Activated T-cell treated with anti-CD3 and anti-CD28 coated beads, Interleukin-2, amount 50 U/mL, for 4 hours (primary cell): ENCODE measurements around the gene RBFOX1. TPM values are rescaled to one million over a fixed set of nuclear protein-coding genes. Genes with fewer than 3 reads are reported as not detected.

Experiments used
- ATAC-seq, 2 donors: fragments of 200-7000 bp; cut with Tn5 transposase; one replicate each; pipeline ENCODE4 v1.10.0; 2021
- DNase-seq: peaks from one replicate; pipeline ENCODE4 v3.0.0-alpha.2; 2020
- H3K27me3 Mint-ChIP-seq: one replicate; pipeline ENCODE4 v1.8.0; 2021; ENCODE audit warnings: low read depth, mixed read lengths
- H3K36me3 Mint-ChIP-seq: one replicate; pipeline ENCODE4 v1.8.0; 2022; ENCODE audit warnings: mixed read lengths; ENCODE audit not compliant: insufficient read depth
- H3K4me1 Mint-ChIP-seq: one replicate; pipeline ENCODE4 v1.8.0; 2021; ENCODE audit warnings: low read depth, mixed read lengths
- H3K4me3 Mint-ChIP-seq: one replicate; pipeline ENCODE4 v1.8.0; 2021; ENCODE audit warnings: mild to moderate bottlenecking, moderate library complexity, mixed read lengths
- H3K9me3 Mint-ChIP-seq: one replicate; pipeline ENCODE4 v1.8.0; 2021; ENCODE audit warnings: mixed read lengths
- total RNA-seq, 3 donors: library from RNA; stranded (reverse); gene quantifications; one replicate each; pipeline ENCODE4 v1.2.1, GENCODE V29; 2021

The RBFOX1 gene
- total RNA-seq, 3 donors from 2014 or later = not detected

DNA sequence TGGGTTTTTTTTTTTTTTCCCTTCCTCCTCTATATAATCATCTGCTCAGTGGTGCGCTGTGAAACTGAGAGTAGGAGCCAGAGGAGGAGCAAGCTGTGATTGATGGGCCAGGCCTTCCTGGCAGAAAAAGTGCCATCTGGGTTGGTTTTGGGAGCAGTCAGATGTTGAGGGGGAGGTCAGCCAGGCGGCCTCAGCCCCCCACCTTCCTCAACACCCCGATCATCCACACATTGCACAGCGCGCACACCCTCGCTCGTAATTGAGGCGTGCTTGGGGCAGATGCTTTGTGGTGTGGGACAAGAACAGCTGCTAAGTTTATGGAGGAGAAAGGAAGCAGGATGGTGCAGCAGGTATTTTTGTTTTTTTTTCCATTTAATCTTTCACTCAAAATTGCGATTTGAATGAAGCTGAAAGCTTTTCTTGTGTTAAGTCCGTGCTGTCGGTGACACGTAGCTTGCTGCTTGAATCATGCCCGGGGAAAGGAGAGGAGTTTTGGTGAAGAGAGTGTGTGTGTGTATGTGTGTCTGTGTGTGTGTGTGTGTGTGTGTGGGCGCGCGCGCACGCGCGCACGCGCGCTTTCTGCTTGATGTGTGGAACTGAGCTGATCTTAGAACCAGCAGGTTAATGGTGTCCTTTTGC, 177.4 kb downstream of the RBFOX1 start:
- no peaks in the 10 kb centered on the region for H3K27me3 Mint-ChIP-seq
- H3K9me3 Mint-ChIP-seq = peaks cover 21% of the 10 kb centered on the region
- no peak for DNase-seq
- H3K4me1 Mint-ChIP-seq = no peaks in the 10 kb centered on the region
- no peak for ATAC-seq
- H3K4me3 Mint-ChIP-seq = no peak overlapping the region
- H3K36me3 Mint-ChIP-seq = no peaks in the 10 kb centered on the region

DNA sequence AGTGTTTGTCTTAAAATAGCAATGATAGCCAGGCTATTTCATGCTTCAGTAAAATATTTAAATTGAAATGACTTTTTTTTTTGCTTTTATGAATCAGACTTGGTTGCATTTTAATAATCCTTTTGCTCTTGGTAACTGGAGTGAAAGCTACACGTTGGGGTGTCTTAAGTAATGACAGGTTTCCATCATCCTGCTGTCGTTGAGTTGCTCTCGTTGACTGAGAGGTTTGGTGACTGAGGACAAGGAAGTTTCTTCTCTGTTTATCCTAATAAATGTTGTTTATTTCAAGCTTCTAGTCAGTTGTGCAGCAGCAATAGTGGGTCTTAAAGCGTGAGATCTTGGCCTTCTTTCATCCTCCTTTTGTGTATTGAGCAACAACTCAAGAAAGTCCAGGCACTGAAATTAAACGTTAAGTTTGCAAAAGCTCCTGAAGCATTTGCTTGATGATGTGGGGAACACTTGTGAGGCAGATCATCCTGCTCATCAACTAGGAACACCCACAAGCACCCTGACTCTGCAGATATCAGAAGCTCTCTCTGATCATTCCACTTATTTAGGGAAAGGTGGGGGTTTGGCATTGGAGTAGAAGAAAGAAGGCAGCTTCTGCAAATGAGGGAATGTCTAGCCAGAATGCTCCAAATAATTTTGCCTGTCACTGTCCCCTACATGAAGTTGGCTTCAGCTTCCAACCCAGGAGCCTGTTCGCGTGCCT, 179.1 kb downstream of the RBFOX1 start:
- Mint-ChIP-seq H3K27me3 (no peaks in the 10 kb centered on the region), H3K4me3 (no peak overlapping the region), H3K36me3 (no peaks in the 10 kb centered on the region), H3K9me3 (peaks cover 21% of the 10 kb centered on the region), H3K4me1 (no peaks in the 10 kb centered on the region)
- no peak for DNase-seq
- ATAC-seq = no peak

DNA sequence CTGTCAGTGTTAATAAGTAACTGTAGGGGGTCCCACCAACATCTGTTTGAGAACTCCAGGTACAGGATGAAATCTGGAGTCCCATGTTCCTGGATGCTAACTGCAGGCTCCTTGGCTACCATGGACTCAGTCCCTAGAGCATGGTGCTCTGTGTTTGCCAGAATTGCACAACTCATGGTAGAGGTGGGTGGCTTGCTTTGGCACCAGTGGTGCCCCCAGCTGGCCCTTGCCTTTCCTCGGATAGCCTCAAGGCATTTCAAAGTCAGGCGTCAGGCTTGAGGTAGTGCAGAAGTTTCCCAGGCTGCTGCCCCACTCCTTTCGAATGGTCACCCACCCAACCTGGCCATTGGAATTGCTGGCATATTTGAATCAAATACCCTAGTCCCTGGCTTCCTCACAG, 179.9 kb downstream of the RBFOX1 start:
- Mint-ChIP-seq H3K9me3 (peaks cover 22% of the 10 kb centered on the region), H3K27me3 (no peaks in the 10 kb centered on the region), H3K4me3 (no peak overlapping the region), H3K36me3 (no peaks in the 10 kb centered on the region), H3K4me1 (no peaks in the 10 kb centered on the region)
- no peak for ATAC-seq
- DNase-seq = no peak

DNA sequence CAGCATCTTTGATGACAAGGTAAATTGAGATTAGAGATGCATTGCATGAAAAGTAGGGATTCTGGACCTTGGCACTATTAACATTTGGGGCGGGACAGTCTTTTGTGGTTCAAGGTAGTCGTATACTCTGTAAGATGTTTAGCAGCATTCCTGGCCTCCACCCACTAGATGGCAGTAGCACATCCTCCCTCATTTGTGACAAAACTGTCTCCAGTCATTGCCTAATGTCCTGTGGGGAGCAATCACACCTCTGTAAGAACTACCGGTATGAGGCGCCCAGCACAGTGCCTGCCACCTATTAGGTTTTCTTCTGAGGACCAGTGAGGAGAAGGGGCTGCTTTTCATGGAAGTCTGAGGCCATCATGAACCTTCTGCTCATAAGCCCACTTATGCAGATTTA, 180.8 kb downstream of the RBFOX1 start:
- H3K4me3 Mint-ChIP-seq = no peak overlapping the region
- H3K9me3 Mint-ChIP-seq = peaks cover 27% of the 10 kb centered on the region
- no peaks in the 10 kb centered on the region for H3K4me1 Mint-ChIP-seq
- no peaks in the 10 kb centered on the region for H3K27me3 Mint-ChIP-seq
- H3K36me3 Mint-ChIP-seq = no peaks in the 10 kb centered on the region
- ATAC-seq = no peak
- no peak for DNase-seq

DNA sequence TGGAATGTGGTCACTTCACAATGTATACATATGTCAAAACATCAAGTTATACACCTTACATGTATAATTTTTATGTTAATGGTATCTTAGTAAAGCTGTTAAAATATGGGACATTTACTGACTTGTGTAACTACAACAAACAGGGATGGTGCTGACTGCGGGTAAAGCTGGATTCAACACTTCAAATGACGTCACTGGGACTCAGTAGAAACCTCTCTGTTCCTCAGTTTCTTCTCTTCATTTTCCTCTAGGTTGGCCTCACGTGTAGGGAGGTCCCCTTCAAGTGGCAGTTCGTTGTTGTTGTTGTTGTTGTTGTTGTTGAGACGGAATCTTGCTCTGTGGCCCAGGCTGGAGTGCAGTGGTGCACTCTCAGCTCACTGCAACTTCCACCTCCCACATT, 182.9 kb downstream of the RBFOX1 start:
- Mint-ChIP-seq H3K4me1 (no peaks in the 10 kb centered on the region), H3K36me3 (no peaks in the 10 kb centered on the region), H3K9me3 (peaks cover 18% of the 10 kb centered on the region), H3K4me3 (no peak overlapping the region), H3K27me3 (no peaks in the 10 kb centered on the region)
- no peak for ATAC-seq
- no peak for DNase-seq

DNA sequence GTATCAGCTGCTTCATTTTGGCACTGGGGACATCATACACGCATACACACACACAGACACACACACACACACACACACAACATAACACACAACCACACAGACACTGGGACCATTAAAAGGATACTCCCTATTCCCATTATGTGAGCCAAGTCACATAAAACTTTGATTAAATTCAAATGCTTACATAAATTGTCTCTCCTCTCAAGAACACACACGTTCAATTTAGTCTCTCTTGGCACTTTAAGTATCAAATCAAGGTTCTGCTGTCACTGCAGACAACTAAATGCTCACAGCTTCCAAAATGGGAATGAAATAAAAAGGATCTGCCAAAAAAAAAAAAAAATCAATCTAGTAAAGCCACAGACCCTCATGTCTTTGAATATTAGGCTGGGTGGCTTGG, 184.9 kb downstream of the RBFOX1 start:
- no peaks in the 10 kb centered on the region for H3K36me3 Mint-ChIP-seq
- peaks cover 18% of the 10 kb centered on the region for H3K9me3 Mint-ChIP-seq
- H3K27me3 Mint-ChIP-seq = no peaks in the 10 kb centered on the region
- H3K4me3 Mint-ChIP-seq = no peak overlapping the region
- ATAC-seq (no peak), DNase-seq (no peak)
- H3K4me1 Mint-ChIP-seq = no peaks in the 10 kb centered on the region

DNA sequence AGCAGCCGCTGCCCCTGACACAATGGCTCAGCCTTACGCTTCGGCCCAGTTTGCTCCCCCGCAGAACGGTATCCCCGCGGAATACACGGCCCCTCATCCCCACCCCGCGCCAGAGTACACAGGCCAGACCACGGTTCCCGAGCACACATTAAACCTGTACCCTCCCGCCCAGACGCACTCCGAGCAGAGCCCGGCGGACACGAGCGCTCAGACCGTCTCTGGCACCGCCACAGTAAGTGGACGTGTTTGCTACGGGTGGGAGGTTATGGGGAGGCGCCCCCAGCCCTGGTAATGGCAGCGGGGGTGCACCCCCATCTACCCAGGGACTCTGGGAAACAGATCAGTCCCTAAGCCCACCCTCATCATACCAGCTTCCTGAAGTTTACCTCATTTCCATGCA, 185.5 kb downstream of the RBFOX1 start:
- H3K36me3 Mint-ChIP-seq = no peaks in the 10 kb centered on the region
- no peaks in the 10 kb centered on the region for H3K27me3 Mint-ChIP-seq
- no peaks in the 10 kb centered on the region for H3K4me1 Mint-ChIP-seq
- no peak for ATAC-seq
- peaks cover 18% of the 10 kb centered on the region for H3K9me3 Mint-ChIP-seq
- no peak for DNase-seq
- H3K4me3 Mint-ChIP-seq = no peak overlapping the region

DNA sequence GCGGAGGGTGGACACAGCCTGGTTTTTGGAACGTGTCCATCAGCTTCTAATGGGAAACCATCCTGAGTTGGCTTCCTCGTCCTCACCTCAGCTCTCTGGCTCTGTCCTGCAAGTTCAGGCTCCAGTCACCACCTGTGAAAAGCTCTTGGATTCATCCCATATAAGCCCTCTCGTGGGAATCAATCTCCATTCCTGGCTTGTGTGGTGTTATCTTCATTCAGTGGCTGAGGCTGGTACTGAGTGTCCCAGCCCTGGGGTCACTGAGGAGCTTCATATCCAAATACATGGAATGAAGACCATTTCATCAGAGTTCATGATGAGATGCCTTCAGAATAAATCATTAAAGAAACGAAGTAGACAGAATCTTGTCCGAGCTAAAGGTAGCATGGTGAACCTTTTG, 189.2 kb downstream of the RBFOX1 start:
- DNase-seq (no peak), ATAC-seq (no peak)
- Mint-ChIP-seq H3K27me3 (no peaks in the 10 kb centered on the region), H3K9me3 (peaks cover 10% of the 10 kb centered on the region), H3K4me1 (no peaks in the 10 kb centered on the region), H3K4me3 (no peak overlapping the region), H3K36me3 (no peaks in the 10 kb centered on the region)

DNA sequence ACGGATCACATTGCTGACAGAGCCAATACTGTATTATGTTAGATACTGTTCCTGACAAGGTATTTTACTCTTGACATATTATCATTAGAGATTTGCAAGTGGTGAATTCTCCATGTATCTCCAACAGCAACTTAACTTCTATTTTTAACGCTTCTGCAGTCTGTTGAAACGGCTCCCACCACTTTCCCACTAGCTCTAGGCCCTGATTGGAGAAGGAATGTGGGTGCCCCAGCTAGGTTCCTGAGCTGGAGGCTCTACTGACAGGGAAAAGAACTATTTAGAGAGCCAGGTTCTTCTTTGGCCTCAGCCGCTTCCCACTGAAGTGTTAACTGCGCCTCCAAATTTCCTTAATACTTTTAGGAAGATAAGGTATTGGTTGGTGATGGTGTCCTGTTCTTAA, 191.8 kb downstream of the RBFOX1 start:
- ATAC-seq (no peak), DNase-seq (no peak)
- Mint-ChIP-seq H3K9me3 (peaks cover 9% of the 10 kb centered on the region), H3K4me1 (no peaks in the 10 kb centered on the region), H3K27me3 (no peaks in the 10 kb centered on the region), H3K36me3 (no peaks in the 10 kb centered on the region), H3K4me3 (no peak overlapping the region)

DNA sequence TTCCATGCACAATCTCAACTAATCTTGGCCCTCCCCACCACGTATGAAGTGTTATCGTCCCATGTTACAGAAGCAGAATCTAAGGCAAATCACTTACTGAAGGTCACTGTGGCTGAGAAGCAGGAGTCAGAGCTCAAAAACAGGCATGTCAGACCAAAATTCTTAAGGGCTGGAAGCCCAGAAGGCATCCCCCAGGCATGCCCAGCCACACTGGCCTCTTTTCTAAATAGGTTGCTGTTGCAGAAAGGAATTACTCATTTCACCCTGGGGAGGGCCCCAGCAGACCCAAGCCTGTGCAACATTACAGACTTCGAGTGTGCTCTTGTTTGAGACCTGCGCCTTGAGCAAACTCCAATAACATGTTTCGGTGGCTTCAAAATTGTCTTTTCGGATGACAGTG, 194.1 kb downstream of the RBFOX1 start:
- Mint-ChIP-seq H3K27me3 (no peaks in the 10 kb centered on the region), H3K4me3 (no peak overlapping the region), H3K9me3 (peaks cover 9% of the 10 kb centered on the region), H3K36me3 (no peaks in the 10 kb centered on the region), H3K4me1 (no peaks in the 10 kb centered on the region)
- ATAC-seq (no peak), DNase-seq (no peak)

DNA sequence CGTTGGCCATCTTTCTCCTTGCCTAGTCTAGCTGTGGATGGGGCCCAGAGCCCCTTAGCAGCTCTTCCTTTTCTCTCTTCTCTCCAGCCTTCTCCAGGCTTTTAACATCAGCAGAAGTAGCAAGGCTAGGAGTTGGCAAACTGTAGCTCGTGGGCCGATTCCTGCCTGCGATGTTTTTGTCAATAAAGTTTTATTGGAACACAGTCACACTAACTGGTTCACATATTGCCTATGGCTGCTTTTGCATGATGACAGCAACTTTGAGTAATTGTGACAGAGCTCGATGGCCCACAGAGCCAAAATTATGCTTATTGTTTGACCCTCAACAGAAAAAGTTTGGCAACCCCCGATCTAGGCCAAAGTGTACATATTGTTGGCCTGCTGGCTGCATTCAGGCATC, 199.9 kb downstream of the RBFOX1 start:
- ATAC-seq = no peak
- H3K4me3 Mint-ChIP-seq = no peak overlapping the region
- no peak for DNase-seq
- peaks cover 18% of the 10 kb centered on the region for H3K9me3 Mint-ChIP-seq
- no peaks in the 10 kb centered on the region for H3K4me1 Mint-ChIP-seq
- no peaks in the 10 kb centered on the region for H3K36me3 Mint-ChIP-seq
- no peaks in the 10 kb centered on the region for H3K27me3 Mint-ChIP-seq

DNA sequence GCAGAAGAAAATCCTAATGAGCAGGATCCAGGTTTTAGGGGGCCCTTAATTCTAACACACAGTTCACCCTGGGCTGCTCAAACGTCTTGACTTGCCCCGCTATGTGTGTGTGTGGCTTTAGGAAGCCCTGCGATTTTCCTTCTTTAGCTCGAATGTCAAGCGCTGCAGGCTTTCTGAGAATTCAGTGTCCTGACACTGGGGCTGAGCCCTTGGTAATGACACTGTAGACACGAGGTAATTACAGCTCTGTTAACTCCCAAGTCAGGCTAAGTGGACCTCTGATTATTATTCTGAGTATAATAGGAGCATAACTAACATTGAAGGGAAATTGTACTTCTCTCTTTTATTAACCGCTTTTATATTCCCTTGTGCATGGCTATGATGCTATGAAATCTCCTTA, 202.1 kb downstream of the RBFOX1 start:
- Mint-ChIP-seq H3K4me3 (no peak overlapping the region), H3K27me3 (no peaks in the 10 kb centered on the region), H3K4me1 (no peaks in the 10 kb centered on the region), H3K9me3 (peaks cover 26% of the 10 kb centered on the region), H3K36me3 (no peaks in the 10 kb centered on the region)
- ATAC-seq (no peak), DNase-seq (no peak)

DNA sequence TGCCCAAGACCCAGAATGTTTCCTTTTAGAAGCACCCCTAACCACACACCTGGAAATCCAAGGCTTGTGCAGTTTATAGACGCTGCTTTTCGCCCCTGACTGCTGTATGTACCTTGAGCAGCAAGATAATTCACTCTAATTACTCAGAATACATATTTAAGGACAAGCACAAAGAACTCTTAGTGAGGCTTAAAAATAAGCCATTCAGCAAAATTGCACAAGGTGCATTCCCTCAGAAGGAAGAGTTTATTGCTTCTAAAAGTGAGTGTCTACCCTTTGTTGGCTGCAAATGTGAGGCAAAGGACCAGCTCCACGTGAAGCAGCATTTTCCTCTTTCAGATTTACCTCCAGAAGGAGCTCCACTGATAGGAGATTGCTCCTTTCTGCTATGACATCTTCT, 208.4 kb downstream of the RBFOX1 start:
- Mint-ChIP-seq H3K4me3 (no peak overlapping the region), H3K36me3 (no peaks in the 10 kb centered on the region), H3K4me1 (no peaks in the 10 kb centered on the region), H3K27me3 (no peaks in the 10 kb centered on the region), H3K9me3 (peaks cover 17% of the 10 kb centered on the region)
- no peak for DNase-seq
- ATAC-seq = no peak

- ATAC-seq (no peak), DNase-seq (no peak)
- no peak overlapping the region for H3K4me3 Mint-ChIP-seq
- H3K9me3 Mint-ChIP-seq = peaks cover 7% of the 10 kb centered on the region
- no peaks in the 10 kb centered on the region for H3K36me3 Mint-ChIP-seq
- no peaks in the 10 kb centered on the region for H3K4me1 Mint-ChIP-seq
- H3K27me3 Mint-ChIP-seq = no peaks in the 10 kb centered on the region
Measured at GRCh38 chr16:7545251-7545650, 212.6 kb downstream of the RBFOX1 start.

- no peak for ATAC-seq
- Mint-ChIP-seq H3K36me3 (no peaks in the 10 kb centered on the region), H3K4me3 (no peak overlapping the region)
Measured at GRCh38 chr16:7546948-7547347, 214.3 kb downstream of the RBFOX1 start.

More at GRCh38 chr16:7546948-7547347, 214.3 kb downstream of the RBFOX1 start:
- Mint-ChIP-seq H3K9me3 (peaks cover 8% of the 10 kb centered on the region), H3K4me1 (no peaks in the 10 kb centered on the region), H3K27me3 (no peaks in the 10 kb centered on the region)
- no peak for DNase-seq
